H9 (cell line): ENCODE measurements around the gene HOXD12. TPM values are rescaled to one million over a fixed set of nuclear protein-coding genes. Genes with fewer than 3 reads are reported as not detected.
A peak's percentile ranks its signal among the peaks of the same experiment; 100 is the strongest.

Experiments used
- DNase-seq: peaks from one replicate; pipeline ENCODE4 v3.0.0-alpha.2; 2017
- H2AFZ ChIP-seq: one replicate; pipeline ENCODE4 v1.6.1; 2013; ENCODE audit warnings: mild to moderate bottlenecking, low read length, control low read depth, moderate library complexity
- H2AK5ac ChIP-seq: 2 replicates; pipeline ENCODE4 v1.6.1; 2013; ENCODE audit warnings: low read length, control low read depth, mixed read lengths; ENCODE audit not compliant: insufficient read length
- H2BK120ac ChIP-seq: one replicate; pipeline ENCODE4 v1.6.1; 2013; ENCODE audit warnings: low read depth, mild to moderate bottlenecking, low read length, control low read depth, inconsistent platforms; ENCODE audit not compliant: poor library complexity, severe bottlenecking
- H2BK12ac ChIP-seq: 2 replicates; pipeline ENCODE4 v1.6.1; 2013; ENCODE audit warnings: low read length, control low read depth, mixed read lengths, low read depth; ENCODE audit not compliant: insufficient read length
- H2BK15ac ChIP-seq: 2 replicates; pipeline ENCODE4 v1.6.1; 2013; ENCODE audit warnings: low read depth, low read length, control low read depth
- H2BK20ac ChIP-seq: one replicate; pipeline ENCODE4 v1.6.1; 2013; ENCODE audit warnings: low read depth, mild to moderate bottlenecking, low read length, control low read depth, inconsistent platforms; ENCODE audit not compliant: poor library complexity, severe bottlenecking
- H2BK5ac ChIP-seq: 2 replicates; pipeline ENCODE4 v1.6.1; 2013; ENCODE audit warnings: low read length, control low read depth, mixed read lengths; ENCODE audit not compliant: insufficient read length
- H3K14ac ChIP-seq: 2 replicates; pipeline ENCODE4 v1.6.1; 2013; ENCODE audit warnings: low read length, control low read depth; ENCODE audit not compliant: insufficient read depth
- H3K18ac ChIP-seq: 2 replicates; pipeline ENCODE4 v1.6.1; 2013; ENCODE audit warnings: low read depth, mild to moderate bottlenecking, mixed read lengths, low read length, control low read depth; ENCODE audit not compliant: insufficient read length
- H3K23ac ChIP-seq: 2 replicates; pipeline ENCODE4 v1.6.1; 2013; ENCODE audit warnings: low read length, control low read depth, mixed read lengths, low read depth; ENCODE audit not compliant: insufficient read length
- H3K23me2 ChIP-seq: 2 replicates; pipeline ENCODE4 v1.6.1; 2013; ENCODE audit warnings: low read depth, mild to moderate bottlenecking, mixed read lengths, low read length, control low read depth; ENCODE audit not compliant: insufficient read length, poor library complexity, severe bottlenecking
- H3K27ac ChIP-seq: 2 replicates; pipeline ENCODE4 v1.5.1; 2013; ENCODE audit warnings: low read length, control low read depth, mixed read lengths, low read depth; ENCODE audit not compliant: insufficient read length
- H3K27me3 ChIP-seq: 2 replicates; pipeline ENCODE4 v1.6.1; 2013; ENCODE audit warnings: low read length, control low read depth, inconsistent platforms; ENCODE audit not compliant: insufficient read depth
- H3K4ac ChIP-seq: 2 replicates; pipeline ENCODE4 v1.6.1; 2013; ENCODE audit warnings: low read depth, mild to moderate bottlenecking, control low read depth, inconsistent platforms, low read length, moderate library complexity
- H3K4me1 ChIP-seq: 2 replicates; pipeline ENCODE4 v1.6.1; 2013; ENCODE audit warnings: low read length, control low read depth, inconsistent platforms; ENCODE audit not compliant: insufficient read depth
- H3K4me2 ChIP-seq: 2 replicates; pipeline ENCODE4 v1.6.1; 2013; ENCODE audit warnings: low read length, control low read depth, mixed read lengths; ENCODE audit not compliant: insufficient read length, insufficient read depth
- H3K56ac ChIP-seq: 2 replicates; pipeline ENCODE4 v1.6.1; 2013; ENCODE audit warnings: low read depth, mild to moderate bottlenecking, mixed read lengths, low read length, control low read depth; ENCODE audit not compliant: insufficient read length
- H3K79me1 ChIP-seq: 2 replicates; pipeline ENCODE4 v1.6.1; 2013; ENCODE audit warnings: low read depth, mild to moderate bottlenecking, moderate library complexity, low read length, control low read depth, inconsistent platforms; ENCODE audit not compliant: insufficient read depth, poor library complexity, severe bottlenecking
- H3K79me2 ChIP-seq: 2 replicates; pipeline ENCODE4 v1.6.1; 2013; ENCODE audit warnings: low read length, control low read depth, inconsistent platforms; ENCODE audit not compliant: insufficient read depth
- H3K9ac ChIP-seq: 2 replicates; pipeline ENCODE4 v1.6.1; 2013; ENCODE audit warnings: low read length, control low read depth, mixed read lengths; ENCODE audit not compliant: insufficient read length; ENCODE audit errors: extremely low read depth
- H3K9me3 ChIP-seq: one replicate; pipeline ENCODE4 v1.6.1; 2013; ENCODE audit warnings: low read depth, low read length, inconsistent platforms; ENCODE audit not compliant: control insufficient read depth
- H3T11ph ChIP-seq: one replicate; pipeline ENCODE4 v1.6.1; 2013; ENCODE audit warnings: mild to moderate bottlenecking, low read length, control low read depth, inconsistent platforms
- H4K20me1 ChIP-seq: one replicate; pipeline ENCODE4 v1.6.1; 2013; ENCODE audit not compliant: control insufficient read depth, insufficient read length, insufficient read depth
- H4K5ac ChIP-seq: 2 replicates; pipeline ENCODE4 v1.6.1; 2013; ENCODE audit warnings: low read depth, mild to moderate bottlenecking, mixed read lengths, low read length, control low read depth; ENCODE audit not compliant: insufficient read length
- H4K8ac ChIP-seq: replicated peaks from 2 replicates; pipeline ENCODE4 v1.6.1; 2013; ENCODE audit warnings: low read length, control low read depth, mixed read lengths, low read depth; ENCODE audit not compliant: insufficient read length
- H4K91ac ChIP-seq: 2 replicates; pipeline ENCODE4 v1.6.1; 2013; ENCODE audit warnings: low read depth, mild to moderate bottlenecking, moderate library complexity, mixed read lengths, low read length, control low read depth; ENCODE audit not compliant: insufficient read length
- H3K27ac Mint-ChIP-seq, 3 experiments: 2 replicates in 2 of 3; 3 replicates in 1 of 3; pipeline ENCODE4 v1.8.0; 2020 to 2021; ENCODE audit warnings: mixed read lengths in 3 of 3, mild to moderate bottlenecking in 1 of 3, moderate library complexity in 1 of 3
- H3K27me3 Mint-ChIP-seq: 2 replicates; pipeline ENCODE4 v1.8.0; 2021; ENCODE audit warnings: low read depth, mild to moderate bottlenecking, moderate library complexity, mixed read lengths
- H3K36me3 Mint-ChIP-seq, 3 experiments: 2 replicates in 2 of 3; 3 replicates in 1 of 3; pipeline ENCODE4 v1.8.0; 2020 to 2021; ENCODE audit warnings: low read depth in 3 of 3, mixed read lengths in 3 of 3; ENCODE audit not compliant: insufficient read depth in 1 of 3
- H3K4me1 Mint-ChIP-seq, 2 experiments: 2 replicates each; pipeline ENCODE4 v1.8.0; 2020; ENCODE audit warnings: mixed read lengths in 2 of 2
- H3K4me3 Mint-ChIP-seq, 2 experiments: 2 replicates in 1 of 2; 3 replicates in 1 of 2; pipeline ENCODE4 v1.8.0; 2020 to 2021; ENCODE audit warnings: mild to moderate bottlenecking in 2 of 2, mixed read lengths in 2 of 2, moderate library complexity in 1 of 2
- H3K9me3 Mint-ChIP-seq, 2 experiments: 2 replicates in 1 of 2; 3 replicates in 1 of 2; pipeline ENCODE4 v1.8.0; 2020; ENCODE audit warnings: mild to moderate bottlenecking in 2 of 2, mixed read lengths in 2 of 2, moderate library complexity in 1 of 2
- WGBS: extraction: QIAGEN DNeasy Blood & Tissue Kit; methylation state at CpG from one replicate; pipeline ENCODE4 v1.1.7; 2013; ENCODE audit warnings: missing lambda C conversion rate, low lambda C conversion rate, mixed read lengths; ENCODE audit not compliant: insufficient read length; ENCODE audit errors: extremely low coverage; 5-methylcytosine and 5-hydroxymethylcytosine counted together
- microRNA-seq: library from miRNA; unstranded; fragments of <30 nt; microRNA quantifications from one replicate; pipeline ENCODE4, GENCODE V29; 2020; ENCODE audit warnings: borderline microRNAs expressed
- total RNA-seq: library from RNA; stranded (reverse); gene quantifications from 2 replicates; pipeline ENCODE4 v1.2.1, GENCODE V29; 2021
- TF ChIP-seq, protein P1 (sequence below): fragments of 200-600 bp; sonication (generic); conservative IDR thresholded peaks from 3 replicates; pipeline ENCODE4 v1.8.0; 2021; ENCODE audit warnings: antibody characterized with exemption, mild to moderate bottlenecking

The HOXD12 gene
- total RNA-seq, 1 experiment from 2014 or later, result not detected

DNA sequence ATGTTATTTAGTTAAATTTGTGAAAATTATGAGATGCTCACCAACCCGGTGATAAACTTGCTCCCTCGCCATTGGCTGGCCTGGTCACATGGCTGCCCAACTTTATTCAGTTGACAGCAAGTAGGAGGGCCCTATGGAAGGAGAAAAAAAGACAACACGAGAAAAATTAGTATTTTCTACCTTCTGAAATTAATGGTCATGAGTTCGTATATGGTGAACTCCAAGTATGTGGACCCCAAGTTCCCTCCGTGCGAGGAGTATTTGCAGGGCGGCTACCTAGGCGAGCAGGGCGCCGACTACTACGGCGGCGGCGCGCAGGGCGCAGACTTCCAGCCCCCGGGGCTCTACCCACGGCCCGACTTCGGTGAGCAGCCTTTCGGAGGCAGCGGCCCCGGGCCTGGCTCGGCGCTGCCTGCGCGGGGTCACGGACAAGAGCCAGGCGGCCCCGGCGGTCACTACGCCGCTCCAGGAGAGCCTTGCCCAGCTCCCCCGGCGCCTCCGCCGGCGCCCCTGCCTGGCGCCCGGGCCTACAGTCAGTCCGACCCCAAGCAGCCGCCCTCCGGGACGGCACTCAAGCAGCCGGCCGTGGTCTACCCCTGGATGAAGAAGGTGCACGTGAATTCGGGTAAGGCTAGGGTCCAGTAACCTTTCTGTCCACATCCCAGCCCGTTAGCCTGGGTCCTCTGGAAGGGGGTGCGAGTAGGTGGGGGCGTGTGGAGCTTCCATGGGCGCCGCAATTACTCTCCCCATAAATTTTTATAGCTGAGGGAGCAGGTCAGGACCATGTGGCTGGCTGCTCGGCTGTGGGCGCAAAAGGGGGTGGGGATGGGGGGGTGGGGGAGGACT lies 52.1 kb downstream of the HOXD12 start, which contains the start of gene HOXD4:
Gene HOXD4 (plus strand): TSS at position 109 of the 846 bp plus-strand sequence. CDS start 84 bp downstream, at position 193.
- Histone ChIP-seq H3K23me2 (no peaks in the 10 kb centered on the region), H4K20me1 (no peaks in the 10 kb centered on the region), H3K4ac (no peak within 1 kb of the TSS), H3K4me2 (no peak within 1 kb of the TSS), H3K18ac (no peak within 1 kb of the TSS), H2BK12ac (no peak within 1 kb of the TSS), H3K14ac (no peak within 1 kb of the TSS), H4K8ac (no peak within 1 kb of the TSS), H2BK20ac (no peak within 1 kb of the TSS), H3K56ac (no peak within 1 kb of the TSS), H3T11ph (no peak within 1 kb of the TSS), H2BK15ac (no peak within 1 kb of the TSS), H3K79me2 (no peaks in the 10 kb centered on the region), H2AK5ac (no peak within 1 kb of the TSS), H3K23ac (no peak within 1 kb of the TSS), H3K27me3 (peaks cover 100% of the 10 kb centered on the region), H3K9me3 (no peaks in the 10 kb centered on the region), H3K27ac (no peak within 1 kb of the TSS), H2AFZ (no peak within 1 kb of the TSS), H2BK5ac (no peak within 1 kb of the TSS), H3K9ac (no peak within 1 kb of the TSS), H2BK120ac (no peak within 1 kb of the TSS), H4K5ac (no peak within 1 kb of the TSS), H4K91ac (no peak within 1 kb of the TSS), H3K4me1 (no peaks in the 10 kb centered on the region; the same call in 1 of the 2 replicates), H3K79me1 (no peaks in the 10 kb centered on the region)
- TF ChIP-seq, protein P1, sequence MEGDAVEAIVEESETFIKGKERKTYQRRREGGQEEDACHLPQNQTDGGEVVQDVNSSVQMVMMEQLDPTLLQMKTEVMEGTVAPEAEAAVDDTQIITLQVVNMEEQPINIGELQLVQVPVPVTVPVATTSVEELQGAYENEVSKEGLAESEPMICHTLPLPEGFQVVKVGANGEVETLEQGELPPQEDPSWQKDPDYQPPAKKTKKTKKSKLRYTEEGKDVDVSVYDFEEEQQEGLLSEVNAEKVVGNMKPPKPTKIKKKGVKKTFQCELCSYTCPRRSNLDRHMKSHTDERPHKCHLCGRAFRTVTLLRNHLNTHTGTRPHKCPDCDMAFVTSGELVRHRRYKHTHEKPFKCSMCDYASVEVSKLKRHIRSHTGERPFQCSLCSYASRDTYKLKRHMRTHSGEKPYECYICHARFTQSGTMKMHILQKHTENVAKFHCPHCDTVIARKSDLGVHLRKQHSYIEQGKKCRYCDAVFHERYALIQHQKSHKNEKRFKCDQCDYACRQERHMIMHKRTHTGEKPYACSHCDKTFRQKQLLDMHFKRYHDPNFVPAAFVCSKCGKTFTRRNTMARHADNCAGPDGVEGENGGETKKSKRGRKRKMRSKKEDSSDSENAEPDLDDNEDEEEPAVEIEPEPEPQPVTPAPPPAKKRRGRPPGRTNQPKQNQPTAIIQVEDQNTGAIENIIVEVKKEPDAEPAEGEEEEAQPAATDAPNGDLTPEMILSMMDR, result no peak
- WGBS, result no CpG with 5 or more reads among the region's 55 CpGs
- Mint-ChIP-seq H3K4me1 (peaks cover 2 to 30% of the 10 kb centered on the region in 2 experiments; a peak in 3 of 4 replicates), H3K27ac (no peak within 1 kb of the TSS), H3K9me3 (peaks cover 5 to 6% of the 10 kb centered on the region in 2 experiments; a peak in 2 of 5 replicates), H3K4me3 (peak within 1 kb of the TSS; percentile 23 to 66; a peak in 1 of 5 replicates), H3K27me3 (peaks cover 100% of the 10 kb centered on the region), H3K36me3 (no peaks in the 10 kb centered on the region; a peak in 1 of 7 replicates)
- no peak for DNase-seq

Small RNA genes within 50 kb of the gene (microRNA-seq; reads per million reads assigned to microRNA genes)
- gene MIR10B, result 1.2 reads per million, percentile 3 among the genes with 10 or more reads in this experiment

Other genes starting within 250 kb of the HOXD12 start
- 8.5 and 9.7 TPM in 2 replicates for gene LNPK, start 97.5 kb upstream of the HOXD12 start, total RNA-seq
- not detected in 2 replicates for gene EVX2, start 15.8 kb upstream of the HOXD12 start, total RNA-seq
- not detected in 2 replicates for gene HOXD13, start 7.1 kb upstream of the HOXD12 start, total RNA-seq
- gene HOXD11, start 7.5 kb downstream of the HOXD12 start, total RNA-seq, result not detected in 2 replicates
- not detected in 2 replicates for gene HOXD10, start 17.0 kb downstream of the HOXD12 start, total RNA-seq
- not detected in 2 replicates for gene HOXD9, start 22.9 kb downstream of the HOXD12 start, total RNA-seq
- not detected in 2 replicates for gene HOXD8, start 29.9 kb downstream of the HOXD12 start, total RNA-seq
- gene HOXD4, start 51.8 kb downstream of the HOXD12 start, total RNA-seq, result not detected in 2 replicates
- gene HOXD3, start 57.5 kb downstream of the HOXD12 start, total RNA-seq, result not detected in 2 replicates
- not detected in 2 replicates for gene HOXD1, start 88.9 kb downstream of the HOXD12 start, total RNA-seq
- 29.3 and 30.8 TPM in 2 replicates for gene MTX2, start 169.6 kb downstream of the HOXD12 start, total RNA-seq